NCI-H82 (cell line): Measurements from ENCODE around the gene ATOSA.

Experiments used
- DNase-seq: peaks from one replicate; lab custom pipeline; 2025; lab: John Stamatoyannopoulos, UW

Gene ATOSA

DNA sequence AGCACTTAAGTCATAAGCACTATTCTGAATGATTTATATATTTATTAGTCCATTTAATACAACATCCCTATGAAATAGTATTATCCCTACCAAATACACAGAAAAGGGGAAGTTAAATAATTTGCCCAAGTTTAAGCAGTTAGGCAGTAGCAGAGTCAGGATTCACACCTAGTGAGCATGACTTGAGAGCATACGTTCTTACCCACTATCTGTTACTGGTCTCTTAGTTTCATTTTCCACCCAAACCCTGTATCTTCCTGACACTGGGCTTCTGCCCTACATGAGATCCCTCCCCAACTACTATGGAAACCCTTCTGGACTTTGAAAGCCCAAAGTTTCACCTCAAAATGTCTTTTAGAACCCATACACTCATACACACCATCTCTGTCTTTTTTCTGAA is 4.4 kb upstream of the ATOSA start:
- DNase-seq = no peak

DNA sequence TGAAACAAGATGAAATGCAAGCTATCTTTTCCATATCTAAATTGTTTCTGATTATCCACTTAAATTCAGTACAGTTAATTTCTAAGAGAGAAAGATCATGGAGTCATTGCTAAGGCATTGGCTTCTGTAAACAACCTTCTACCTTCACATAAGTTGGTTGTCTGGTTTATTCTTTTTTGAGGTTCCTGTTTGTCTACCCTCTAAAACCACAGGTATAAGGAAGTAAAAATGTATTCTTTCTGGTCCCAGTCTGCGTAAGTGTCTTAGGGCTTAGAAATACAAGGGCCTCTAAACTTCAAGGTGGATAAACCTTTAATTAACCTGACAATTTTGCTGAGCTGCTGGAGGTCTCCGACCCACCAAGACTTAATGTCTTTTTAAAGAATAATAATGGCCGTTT is 3.6 kb upstream of the ATOSA start:
- DNase-seq = no peak

DNA sequence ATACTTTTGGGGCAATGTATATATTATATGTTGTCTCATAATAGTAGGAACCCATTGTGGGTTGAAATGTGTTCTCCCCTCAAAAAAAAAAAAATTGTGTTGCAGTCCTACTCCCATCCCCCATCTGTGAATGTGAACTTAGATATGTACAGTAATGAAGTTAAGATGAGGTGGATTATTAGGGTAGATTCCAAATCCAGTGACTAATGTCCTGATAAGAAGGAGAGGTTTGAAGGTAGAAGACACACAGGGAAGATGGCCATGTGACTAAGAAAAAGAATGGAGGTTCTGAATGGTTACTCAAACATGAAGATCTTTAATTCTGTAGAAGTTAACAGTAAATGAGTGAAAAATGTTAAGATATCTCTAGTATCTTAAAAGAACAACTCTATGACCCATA is 3.0 kb upstream of the ATOSA start:
- DNase-seq = no peak

DNA sequence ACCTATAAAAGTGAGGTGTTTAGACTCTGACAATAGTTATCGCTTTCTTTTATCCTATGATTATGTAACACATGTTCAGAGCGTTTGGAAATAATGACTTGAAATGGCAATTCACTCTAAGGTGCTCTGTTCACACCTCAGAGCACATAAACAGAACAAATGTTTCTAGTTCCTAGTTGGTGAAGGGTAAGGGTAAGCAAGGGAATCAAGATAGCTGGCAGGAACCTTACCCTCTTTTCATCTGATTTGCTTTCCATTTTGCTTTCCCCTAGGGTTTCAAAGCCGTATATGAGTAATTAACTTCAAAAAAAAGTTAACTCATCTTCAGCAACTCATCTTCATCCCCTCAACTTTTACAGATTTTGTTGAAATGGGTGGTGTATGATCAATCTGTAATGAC is 2.3 kb upstream of the ATOSA start:
- DNase-seq = no peak

DNA sequence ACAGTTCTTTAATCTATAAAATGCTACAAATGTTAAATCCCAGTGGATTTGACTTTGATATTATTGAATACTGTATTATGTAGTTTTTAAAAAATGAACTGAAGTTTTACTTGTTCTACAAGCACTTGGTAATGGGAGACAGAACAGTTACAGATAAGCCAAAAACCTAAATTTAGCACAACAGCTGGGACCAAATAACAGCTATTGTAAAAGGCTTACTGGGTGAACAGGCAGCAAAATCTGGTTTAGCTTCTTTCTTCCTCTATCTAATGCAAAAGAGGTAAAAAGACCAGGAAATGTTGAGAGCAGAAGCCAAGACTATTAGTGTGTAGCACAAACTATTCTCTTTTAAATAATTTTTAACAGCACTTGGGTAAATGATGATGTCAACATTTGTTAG is 1.6 kb upstream of the ATOSA start:
- peak; percentile 11 for DNase-seq

DNA sequence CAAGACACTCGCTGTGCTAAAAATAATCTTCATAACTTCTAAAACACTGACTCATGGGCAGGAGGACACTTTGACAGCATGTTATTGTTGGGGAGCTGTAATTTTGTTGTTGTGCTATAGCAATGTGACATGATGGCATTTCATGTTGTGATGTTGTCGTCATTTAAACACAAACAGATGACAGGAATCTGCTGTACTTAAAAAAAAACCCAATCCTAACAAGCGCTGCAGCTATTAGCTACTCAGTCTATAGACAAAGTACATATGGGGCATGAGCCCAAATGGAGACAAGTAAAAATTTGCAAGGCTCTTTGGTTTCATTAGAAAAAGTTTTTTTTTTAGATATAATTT is 828 bp upstream of the ATOSA start:
- DNase-seq = no peak

DNA sequence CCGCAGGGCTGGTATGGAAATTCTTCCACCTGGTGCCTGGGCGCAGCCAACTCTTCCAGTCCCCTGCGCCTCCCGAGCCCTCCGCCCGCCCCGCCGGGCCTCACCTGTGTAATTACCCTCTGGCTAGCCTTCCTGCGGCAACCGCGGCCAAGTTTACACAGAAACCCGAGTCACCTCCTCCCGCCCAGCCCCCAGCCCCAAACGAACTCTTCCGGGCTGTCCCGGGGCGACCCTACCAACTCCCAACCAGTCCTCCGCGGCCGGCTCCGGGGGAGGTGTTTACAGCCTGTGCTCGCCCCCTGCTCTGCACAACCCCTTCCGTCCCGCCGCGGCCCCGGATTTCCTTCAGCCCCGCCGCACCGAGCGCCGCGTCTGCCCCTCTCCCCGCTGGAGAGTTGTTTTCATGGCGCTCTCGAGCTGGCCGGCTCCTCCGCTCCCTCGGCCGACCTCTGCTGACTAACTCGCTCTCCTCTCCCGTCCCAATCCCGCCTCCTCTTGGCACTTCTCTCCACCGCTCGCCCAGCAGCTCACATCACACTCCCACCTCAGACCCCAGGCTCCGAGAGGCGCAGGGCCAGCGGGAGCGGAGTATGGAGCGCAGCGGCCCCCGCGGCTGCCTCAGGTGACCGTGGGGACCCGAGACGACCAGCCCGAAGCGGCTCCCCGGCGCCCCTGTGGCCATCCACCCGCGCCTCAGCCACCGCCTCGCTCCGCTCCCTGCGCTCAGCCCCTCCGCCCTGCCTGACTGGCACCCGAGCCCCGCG is 538 bp downstream of the ATOSA start:
- peak; percentile 68 for DNase-seq

DNA sequence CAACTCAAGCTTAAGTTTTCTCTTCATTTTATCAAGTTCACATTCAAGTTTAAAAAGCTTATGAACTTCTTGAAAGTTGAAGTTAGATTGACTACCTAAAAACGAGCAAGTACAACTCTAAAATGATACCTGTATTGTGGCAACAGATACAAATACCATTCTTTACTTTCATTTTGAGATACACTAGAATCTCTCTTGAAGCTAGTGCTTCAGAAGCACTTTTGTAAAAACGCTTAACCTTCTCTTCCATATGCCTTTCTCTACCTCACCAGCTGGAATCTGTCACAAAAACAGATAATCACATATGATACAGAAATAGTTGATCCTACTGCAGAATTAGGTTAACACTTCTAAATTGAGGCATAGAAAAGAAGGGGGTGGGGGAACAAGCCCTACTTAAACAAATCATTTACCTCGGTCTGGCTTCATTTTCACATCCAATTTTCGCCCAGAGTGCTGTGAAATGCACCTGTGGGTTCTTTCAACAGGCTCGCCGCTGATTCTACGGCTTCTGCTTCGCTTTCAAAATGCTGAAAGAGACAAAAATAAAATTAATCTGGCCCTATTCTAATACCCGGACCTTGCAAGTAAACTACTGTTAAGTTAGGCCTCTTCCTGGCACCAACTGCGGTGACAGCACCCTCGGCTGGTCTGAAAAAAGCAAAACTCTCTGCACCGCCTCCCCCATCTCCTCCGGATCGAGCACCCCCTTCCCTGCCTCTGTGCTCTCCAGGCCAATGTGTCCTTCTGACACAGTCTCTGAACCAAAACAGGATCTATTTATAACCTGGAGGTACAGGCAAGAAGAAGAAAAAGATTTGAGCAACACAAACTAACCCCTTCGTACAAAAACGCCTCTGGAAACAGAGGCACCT is 1.4 kb downstream of the ATOSA start:
- DNase-seq = peak; percentile 42

DNA sequence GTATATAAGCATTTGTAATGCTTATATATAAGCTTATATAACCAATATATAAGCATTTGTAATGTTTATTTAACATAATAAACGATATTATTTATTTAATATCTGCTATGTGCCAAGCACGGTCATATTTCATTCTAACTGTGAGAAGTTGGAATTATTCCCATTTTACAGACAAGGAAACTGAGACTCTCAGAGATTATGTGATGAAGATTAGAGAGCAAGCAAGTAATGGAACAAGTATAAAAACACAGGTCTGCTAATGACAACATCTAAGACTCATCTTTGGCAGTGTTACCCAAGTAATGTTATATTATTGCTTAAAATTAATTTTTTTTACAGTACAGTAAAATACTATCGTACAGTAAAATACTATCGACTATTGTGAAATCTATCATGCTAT is 4.4 kb downstream of the ATOSA start:
- no peak for DNase-seq

DNA sequence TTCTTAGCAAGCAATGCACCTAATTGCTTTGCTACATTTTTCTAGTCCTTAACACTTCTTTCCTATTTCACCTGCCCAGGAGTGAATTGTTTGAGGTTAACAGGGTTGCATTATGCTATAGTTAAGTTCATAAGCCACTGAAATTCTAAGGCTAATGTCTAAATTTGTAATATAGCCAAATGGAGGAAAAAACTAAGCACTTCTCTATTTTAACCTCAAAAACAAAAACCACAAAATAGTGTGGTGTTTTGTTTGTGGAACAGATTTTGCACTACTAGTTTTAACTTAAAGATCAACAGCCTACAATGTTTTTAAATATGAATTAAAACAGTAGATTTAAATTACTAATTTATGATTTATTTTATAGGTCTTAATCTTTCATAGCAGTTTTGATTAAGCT is 5.5 kb downstream of the ATOSA start:
- no peak for DNase-seq

DNA sequence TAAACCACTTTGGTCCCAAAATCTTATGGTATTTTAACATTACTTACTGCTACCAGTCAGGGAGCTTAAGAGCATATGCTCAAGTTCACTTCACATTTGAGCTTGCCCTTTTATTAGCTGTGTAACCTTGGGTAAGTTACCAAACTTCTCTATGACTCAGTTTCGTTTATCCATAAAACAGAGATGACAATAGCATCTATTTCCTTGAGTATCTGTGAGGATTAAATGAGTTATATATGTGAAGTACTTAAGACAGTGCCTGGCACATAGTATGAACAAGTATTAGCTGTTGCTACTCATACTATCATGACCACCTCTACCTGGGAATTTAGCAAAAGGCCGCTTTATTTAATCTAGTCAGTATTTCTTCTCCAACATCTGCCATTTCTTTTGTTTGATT is 5.9 kb downstream of the ATOSA start:
- no peak for DNase-seq

DNA sequence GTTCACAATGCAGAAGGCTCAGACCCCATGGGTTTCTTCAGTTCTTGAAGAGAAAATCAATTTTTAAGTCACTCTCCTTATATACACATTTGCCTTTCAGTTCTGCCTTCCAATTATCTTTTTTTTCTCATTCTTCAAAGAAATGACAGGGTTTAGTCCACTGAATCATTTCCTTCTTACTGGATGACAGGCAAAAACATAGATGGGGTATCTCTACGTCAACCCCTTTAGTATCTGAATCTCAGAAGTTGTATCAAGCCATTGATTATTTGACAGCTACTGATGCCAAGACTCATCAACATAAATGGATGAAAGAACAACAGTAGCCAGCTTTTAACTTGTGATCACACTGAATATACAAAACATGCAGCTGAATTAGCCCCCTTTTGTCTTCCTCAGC is 6.5 kb downstream of the ATOSA start:
- DNase-seq = no peak

DNA sequence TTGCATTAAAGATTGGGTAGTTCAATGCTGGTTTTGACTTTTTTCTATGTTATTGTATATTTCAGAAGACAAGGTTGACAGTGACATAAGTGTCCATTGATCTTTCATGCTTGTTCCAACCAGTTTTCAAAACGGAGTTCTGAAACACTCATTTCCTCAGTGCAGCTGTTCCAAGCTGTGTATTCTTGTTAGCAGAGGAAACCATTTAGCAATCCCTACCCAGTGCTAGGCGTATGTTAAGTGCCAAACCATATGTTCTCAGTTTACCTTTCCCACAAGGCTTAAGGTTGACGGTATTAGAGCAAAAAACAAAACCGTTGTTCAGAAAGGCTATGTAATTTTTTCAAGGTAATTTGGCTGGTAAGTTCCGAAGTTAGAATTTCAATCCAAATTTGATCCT is 9.1 kb downstream of the ATOSA start:
- peak; percentile 35 for DNase-seq

DNA sequence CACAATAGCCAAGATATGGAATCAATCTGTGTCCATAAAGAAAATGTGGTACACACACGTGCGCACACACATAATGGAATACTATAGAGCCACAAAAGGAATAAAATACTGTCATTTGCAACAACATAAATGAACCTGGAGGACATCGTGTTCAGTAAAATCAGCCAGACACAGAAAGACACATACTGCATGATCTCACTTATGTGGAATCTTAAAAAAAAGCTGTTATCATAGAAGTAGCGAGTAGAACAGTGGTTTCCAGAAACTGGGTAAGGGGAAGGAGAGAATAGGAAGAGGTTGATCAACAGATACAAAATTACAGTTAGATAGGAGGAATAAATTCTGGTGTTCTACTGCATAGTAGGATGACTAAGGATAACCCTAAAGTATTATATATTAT is 11.1 kb downstream of the ATOSA start:
- no peak for DNase-seq

DNA sequence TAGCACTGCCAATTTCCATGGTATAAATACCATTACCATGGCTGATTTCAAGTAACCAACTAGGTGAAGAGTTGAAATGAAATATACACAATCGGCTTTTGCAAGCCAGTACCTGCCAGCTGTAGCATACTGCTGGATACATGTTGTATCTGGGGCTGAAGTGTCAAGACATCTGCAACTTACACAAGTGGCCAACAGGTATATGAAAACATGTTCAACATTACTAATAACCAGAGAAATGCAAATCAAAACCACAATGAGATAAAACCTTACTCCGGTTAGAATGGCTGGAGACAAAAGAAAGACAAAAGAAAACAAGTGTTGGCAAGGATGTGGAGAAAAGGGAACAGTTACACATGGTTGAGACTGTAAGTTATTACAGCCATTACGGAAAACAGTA is 11.6 kb downstream of the ATOSA start:
- DNase-seq = no peak

DNA sequence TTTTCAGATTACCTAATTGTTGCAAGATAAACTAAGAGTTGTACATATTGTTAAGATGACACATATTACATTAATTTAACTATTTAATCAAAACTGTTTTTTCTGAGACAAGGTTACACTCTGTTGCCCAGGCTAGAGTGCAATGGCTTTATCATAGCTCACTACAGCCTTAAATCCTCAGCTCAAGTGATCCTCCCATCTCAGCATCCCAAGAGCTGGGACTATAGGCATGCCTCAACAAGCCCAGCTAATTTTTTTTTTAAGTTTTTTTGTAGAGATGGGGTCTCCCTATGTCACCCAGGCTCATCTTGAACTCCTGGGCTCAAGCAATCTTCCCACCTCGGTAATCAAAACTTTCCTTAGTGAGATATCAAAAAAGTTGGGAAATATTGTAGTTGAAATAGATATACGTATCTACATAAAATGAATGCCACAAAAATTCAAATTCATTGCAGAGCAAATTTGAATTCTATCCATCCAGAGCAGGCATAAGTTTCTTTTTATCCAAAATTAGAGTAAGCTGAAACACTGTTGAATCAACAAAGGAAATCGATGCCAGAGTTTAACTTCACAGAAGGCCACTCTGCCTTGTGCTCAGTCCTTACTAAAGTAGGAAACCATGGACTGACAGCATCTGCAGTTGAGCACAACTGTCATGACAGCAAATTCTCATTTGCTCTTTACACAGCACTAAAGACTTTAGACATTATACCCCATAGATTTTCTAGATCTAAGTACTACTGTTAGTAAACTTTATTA is 15.5 kb downstream of the ATOSA start:
- no peak for DNase-seq

DNA sequence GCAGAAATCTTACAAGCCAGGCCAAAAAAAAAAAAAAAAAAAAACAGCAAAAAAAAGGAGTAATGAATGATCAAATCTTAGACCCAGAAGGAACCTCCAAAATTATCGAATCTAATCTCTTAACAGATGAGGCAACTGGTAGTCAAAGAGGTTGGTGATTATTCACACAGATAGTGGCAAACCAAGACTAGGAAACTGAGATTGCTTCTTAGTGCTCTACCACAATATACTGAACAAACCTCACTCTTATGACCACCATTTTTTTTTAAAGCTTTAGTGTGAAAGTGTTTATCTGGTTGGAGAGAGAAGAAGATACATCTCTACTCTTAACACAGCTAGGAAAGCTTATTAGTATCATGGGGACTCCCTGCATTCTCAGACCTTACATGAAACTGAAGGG is 17.3 kb downstream of the ATOSA start:
- no peak for DNase-seq

DNA sequence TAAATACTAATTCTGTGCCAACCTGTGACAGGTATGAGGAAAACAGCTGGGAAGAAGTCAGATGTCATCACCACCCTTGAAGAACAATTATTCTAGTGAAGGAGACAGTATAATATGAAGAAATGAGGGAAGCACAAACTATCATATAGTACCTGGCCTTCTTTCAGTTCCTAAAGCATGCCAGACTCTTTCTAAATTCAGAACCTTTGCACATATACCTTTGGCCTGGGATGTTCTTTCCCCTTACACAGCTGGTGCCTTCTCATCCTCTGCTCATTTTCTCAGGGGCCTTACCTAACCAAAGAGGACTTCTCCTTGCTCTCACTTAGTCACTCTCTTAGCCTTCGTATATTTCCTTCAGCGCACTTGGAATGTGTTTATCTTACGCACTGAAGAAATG is 19.0 kb downstream of the ATOSA start:
- no peak for DNase-seq

DNA sequence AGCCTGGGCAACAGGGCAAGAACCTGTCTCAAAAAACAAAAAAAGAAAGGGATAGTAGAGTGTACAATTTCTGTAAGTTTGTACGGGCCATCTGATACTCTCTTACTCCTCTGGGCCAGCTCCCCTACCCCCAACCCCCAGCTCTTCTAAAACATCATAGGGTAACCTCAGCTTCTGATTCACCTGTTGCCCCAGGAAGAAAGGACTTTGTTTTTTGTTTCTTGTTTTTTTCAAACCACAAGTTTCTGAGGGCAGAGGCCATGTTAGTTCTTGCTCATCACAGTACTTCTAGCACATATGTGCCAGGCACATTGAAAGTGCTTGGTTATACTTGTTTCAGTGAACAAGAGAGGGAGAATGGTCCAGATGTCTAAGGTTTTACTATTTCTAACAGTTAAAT is 20.2 kb downstream of the ATOSA start:
- DNase-seq = no peak

DNA sequence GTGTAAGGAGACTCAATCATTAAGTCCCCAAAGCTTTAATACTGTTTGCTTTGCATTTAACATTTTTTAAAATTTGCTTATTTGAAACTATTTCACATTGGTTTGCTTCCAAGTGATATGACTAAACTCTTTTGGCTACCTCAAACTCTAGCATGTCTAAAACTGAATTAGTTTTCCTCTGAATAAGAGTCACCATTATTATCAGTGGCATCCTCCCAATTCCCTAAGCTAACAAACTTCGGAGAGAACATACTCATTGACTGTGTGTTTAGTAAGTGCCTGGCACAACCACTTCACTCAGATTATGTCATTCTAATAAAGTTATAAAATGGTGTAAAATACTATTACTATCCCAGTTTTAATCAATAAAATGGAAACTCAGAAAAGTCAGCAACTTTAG is 21.9 kb downstream of the ATOSA start:
- no peak for DNase-seq

DNA sequence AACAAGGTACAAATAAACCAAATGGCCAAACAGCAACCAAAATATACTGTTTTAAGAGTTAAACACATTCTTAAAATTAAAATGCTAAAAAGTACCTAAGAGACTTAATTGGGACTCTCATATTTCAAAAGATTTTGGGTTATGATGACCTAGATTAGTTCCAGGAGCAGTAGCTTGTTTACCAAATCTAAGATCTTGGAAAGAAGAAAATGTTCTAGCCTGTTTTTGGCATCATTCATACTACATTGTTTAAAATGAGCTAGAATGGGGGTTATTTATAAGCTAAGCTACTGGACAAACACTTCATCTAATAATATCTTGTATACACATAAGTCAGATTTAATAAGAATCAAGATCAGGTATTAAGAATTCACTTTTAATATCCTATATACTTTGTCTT is 22.8 kb downstream of the ATOSA start:
- DNase-seq = no peak

DNA sequence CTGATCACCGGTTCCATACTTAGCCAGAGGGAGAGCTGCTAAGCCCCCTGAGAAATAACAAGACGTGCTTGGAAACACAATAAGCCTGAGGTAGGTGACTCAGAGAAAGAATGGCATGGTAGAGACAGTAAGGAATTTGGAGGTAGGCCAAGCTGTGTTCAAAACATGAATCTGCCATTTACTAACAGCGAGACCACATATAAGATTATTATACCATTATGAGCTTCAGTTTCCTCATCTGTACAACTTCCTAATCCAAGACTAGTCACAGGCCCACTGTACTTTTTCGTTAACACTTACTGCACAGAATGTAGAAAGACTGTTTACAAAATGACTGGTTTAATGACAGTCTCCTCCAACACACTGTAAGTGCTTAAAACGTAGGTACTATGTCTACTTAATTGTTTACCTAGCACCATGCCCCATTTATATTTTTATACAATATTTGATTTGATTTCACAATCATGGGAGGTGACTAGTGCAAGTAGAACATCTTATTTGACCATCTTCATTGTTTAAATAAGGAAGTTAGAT is 25.7 kb downstream of the ATOSA start:
- DNase-seq = peak; percentile 95

DNA sequence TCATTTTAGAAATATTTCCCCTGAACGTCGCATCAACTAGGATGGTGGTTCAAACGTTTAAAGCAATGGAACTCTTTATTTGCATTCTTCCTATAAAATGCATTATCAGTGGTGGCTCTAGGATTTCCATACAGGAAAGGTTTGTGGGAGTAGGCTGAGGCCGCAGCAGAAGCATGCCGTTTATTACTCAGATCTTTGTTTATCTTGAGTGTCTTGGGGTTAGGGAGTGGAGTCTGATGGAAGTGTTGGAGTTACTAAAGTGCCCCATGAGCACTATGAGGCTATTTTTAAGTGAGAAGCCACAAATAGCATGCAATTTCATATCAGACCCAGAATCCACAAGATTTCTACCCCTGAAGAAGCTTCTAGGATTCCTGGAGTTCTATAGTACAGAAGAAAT is 26.2 kb downstream of the ATOSA start:
- no peak for DNase-seq
